Kidney epithelial cell (primary cell): ENCODE measurements around the gene TRABD2A. TPM values are rescaled to one million over a fixed set of nuclear protein-coding genes. Genes with fewer than 3 reads are reported as not detected.
"Not testable (repeated sequence)": the region's sequence is repeated elsewhere in the genome, so short reads cannot be mapped to it uniquely, and the experiment has no call there.

Experiments
- DNase-seq: peaks from one replicate; pipeline ENCODE4 v3.0.0-alpha.2; 2010; ENCODE audit warnings: low read depth
- H3K27me3 ChIP-seq: 2 replicates; pipeline ENCODE4 v1.6.0; 2011; ENCODE audit warnings: low read length; ENCODE audit not compliant: control insufficient read depth, insufficient read depth
- H3K36me3 ChIP-seq: 2 replicates; pipeline ENCODE4 v1.5.1; 2011; ENCODE audit warnings: low read length; ENCODE audit not compliant: control insufficient read depth, insufficient read depth
- H3K4me3 ChIP-seq: 2 replicates; pipeline ENCODE4 v1.5.1; 2011; ENCODE audit warnings: low read depth, mild to moderate bottlenecking, control low read depth, low read length
- CTCF ChIP-seq: IDR thresholded peaks from 2 replicates; pipeline ENCODE4 v1.5.1; 2011; ENCODE audit warnings: mild to moderate bottlenecking, moderate library complexity, low read length, control low read depth, inconsistent platforms; ENCODE audit not compliant: insufficient read depth, poor library complexity, severe bottlenecking
- total RNA-seq: library from RNA; depleted of rRNA; stranded (reverse); fragments of >200 nt; gene quantifications from 2 replicates; pipeline ENCODE4 v1.2.3, GENCODE V29; 2015

Gene TRABD2A
- total RNA-seq, 1 donor from 2014 or later: 0.50 TPM

- DNase-seq: no peak
- no peak for TF ChIP-seq CTCF
- no peak overlapping the region for H3K4me3 ChIP-seq
- H3K27me3 ChIP-seq: no peaks in the 10 kb centered on the region
- H3K36me3 ChIP-seq: no peaks in the 10 kb centered on the region
Observed at GRCh38 chr2:84923009-84923408, 42.1 kb upstream of the TRABD2A start.

GRCh38 chr2:84919885-84920580 lies 39.1 kb upstream of the TRABD2A start:
- H3K4me3 ChIP-seq: no peak overlapping the region
- H3K36me3 ChIP-seq: no peaks in the 10 kb centered on the region
- DNase-seq: peak; percentile 84
- H3K27me3 ChIP-seq: no peaks in the 10 kb centered on the region
- TF ChIP-seq CTCF: no peak

GRCh38 chr2:84918430-84918829 lies 37.5 kb upstream of the TRABD2A start:
- TF ChIP-seq CTCF: no peak
- Histone ChIP-seq H3K27me3 (no peaks in the 10 kb centered on the region), H3K36me3 (no peaks in the 10 kb centered on the region), H3K4me3 (no peak overlapping the region)
- DNase-seq: no peak

- H3K4me3 ChIP-seq, DNase-seq, H3K27me3 ChIP-seq, H3K36me3 ChIP-seq: not testable (repeated sequence)
Observed at GRCh38 chr2:84917821-84918220, 36.9 kb upstream of the TRABD2A start.

- not testable (repeated sequence) for H3K4me3 ChIP-seq, H3K27me3 ChIP-seq, H3K36me3 ChIP-seq, DNase-seq
Observed at GRCh38 chr2:84915675-84916074, 34.8 kb upstream of the TRABD2A start.

- H3K27me3 ChIP-seq: no peaks in the 10 kb centered on the region
- H3K36me3 ChIP-seq: no peaks in the 10 kb centered on the region
- no peak overlapping the region for H3K4me3 ChIP-seq
- TF ChIP-seq CTCF: no peak
- no peak for DNase-seq
Observed at GRCh38 chr2:84914334-84914733, 33.5 kb upstream of the TRABD2A start.

GRCh38 chr2:84912984-84913383 lies 32.1 kb upstream of the TRABD2A start:
- Histone ChIP-seq H3K4me3 (no peak overlapping the region), H3K27me3 (no peaks in the 10 kb centered on the region), H3K36me3 (no peaks in the 10 kb centered on the region)
- no peak for DNase-seq
- no peak for TF ChIP-seq CTCF
